Nucleus accumbens (tissue), 56 donors: Measurements from ENCODE around the gene JCAD.

Experiments used
- DNase-seq, 56 donors: peaks; one replicate each; lab custom pipeline; 2025; lab: John Stamatoyannopoulos, UW

The JCAD gene

DNA sequence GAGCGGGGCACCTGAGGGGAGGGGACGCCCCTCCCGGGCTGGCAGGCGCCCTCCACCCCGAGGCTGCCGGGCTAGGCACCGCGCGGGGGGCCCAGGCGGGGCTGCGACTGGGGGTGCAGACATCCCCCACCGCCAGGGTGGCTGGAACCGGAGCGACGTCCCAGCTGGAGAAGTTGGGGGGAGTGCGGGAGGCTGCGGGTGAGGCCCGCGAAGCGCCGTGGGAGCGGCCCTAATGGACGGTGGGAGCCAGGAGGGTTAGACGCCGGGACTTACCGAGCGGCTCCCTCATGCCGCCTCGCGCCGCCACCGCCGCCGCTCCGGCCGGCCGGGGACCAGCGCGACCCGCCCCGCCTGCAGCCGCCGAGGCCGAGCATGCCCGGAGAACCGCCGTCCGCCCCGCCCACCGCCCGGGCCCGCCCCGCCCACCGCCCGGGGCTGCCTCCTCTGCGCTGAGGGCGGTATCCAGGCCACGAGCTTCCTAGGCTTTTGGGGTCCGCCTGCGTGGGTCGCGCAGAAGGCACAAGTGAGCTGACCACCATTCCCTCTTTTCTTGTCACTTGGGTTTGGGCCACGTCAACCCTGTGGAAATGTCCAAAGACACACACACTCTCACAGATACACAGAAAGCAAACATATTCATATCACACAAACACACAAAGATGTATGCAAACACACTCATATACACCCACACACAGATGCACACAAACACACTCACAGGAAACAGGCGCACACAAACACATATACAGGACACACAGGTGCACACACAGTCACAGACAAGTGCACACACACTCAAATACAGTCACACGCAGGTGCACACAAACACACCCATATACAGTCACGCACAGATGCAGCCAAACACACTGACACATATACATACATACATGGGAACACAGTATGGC lies at the start of gene JCAD:
TSS of gene JCAD (minus strand) at position 378 of the 899 bp plus-strand sequence. CDS start 11,774 bp downstream, outside the sequence.
- DNase-seq: peak in 25 of 56 donors; percentile 9 to 59 (median 21)

DNA sequence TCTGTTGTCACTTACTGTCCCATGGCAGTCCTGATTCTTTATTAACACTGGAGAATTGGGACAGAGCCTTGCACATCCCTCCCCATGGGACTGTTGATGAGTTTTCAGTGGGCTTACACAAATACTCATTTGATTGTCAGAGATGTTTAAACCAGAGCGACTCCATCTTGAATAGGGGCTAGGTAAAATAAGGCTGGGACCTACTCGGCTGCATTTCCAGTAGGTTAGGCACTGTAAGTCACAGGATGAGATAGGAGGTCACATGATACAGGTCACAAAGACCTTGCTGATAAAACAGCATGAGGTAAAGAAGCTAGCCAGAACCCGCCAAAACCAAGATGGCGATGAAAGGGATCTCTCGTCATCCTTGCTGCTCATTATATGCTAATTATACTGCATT lies 47.6 kb upstream of the JCAD start:
- DNase-seq: no peak

DNA sequence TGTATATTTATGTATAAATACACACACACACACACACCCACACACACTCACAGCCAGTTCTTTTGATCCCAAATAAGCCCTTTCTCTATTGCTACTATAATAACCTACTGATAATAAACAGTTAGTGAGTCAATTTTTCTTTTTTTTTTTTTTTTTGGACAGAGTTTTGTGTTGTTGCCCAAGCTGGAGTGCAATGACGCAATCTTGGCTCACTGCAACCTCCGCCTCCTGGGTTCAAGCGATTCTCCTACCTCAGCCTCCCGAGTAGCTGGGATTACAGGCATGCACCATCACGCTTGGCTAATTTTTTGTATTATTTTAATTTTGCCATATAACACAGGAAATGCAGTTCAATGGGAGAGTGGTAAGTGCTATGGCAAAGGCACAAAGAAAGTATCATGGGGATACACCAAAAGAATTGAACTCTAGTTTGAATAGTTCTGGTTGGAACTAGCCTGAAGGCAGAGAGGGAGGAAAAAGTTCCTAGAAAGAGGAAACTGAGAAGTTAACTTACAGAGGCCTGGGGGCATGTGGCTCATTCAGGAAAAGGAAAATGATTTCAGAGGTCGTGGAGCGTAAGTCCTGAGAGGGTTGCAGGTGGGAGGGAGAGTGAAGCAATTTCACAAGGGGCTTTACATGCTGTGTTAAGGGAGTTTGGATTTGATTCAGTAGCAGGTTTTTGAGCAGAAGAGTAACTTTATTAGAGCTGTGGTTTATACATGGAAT lies 44.4 kb upstream of the JCAD start:
- no peak for DNase-seq

DNA sequence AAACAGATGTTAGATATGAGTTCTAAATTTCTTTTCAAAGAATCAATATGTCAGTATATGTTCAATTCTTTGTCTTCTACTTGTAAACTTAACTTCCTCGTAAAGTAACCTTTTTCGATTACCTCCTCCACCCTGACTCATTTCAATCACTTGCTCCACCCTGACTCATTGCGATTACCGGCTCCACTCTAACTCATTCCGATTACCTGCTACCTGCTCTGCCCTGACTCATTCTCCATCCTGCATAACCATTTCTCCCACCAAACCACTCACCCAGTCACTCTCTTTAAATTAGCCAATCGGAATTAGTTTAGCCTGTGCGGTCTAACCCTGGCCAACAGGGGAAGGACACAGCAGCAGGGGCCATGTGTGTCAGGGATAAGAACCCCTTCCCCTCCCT lies 40.3 kb upstream of the JCAD start:
- peak in 4 of 56 donors; percentile 5 to 27 (median 11) for DNase-seq

- no peak for DNase-seq
These were observed 39.7 kb upstream of the JCAD start for GRCh38 chr10:30099101-30099500.

DNA sequence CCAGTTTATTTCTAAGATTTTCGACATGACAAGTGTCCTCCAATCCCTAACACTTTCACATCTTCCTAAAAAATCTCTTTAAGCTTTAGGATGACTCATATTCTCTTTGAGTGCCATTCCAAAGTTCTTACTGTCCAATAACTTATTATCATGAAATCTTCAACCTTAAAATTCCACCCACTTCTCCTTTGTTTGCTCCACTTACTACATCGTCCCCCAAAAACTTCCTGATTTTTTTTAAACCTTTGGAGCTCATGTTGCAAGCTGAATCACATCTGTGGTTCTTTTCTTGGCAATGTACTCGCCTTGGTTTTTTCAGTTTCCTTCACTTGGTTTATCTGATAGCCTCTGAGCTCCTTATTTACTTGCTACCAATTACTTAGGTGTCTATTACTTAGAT lies 39.2 kb upstream of the JCAD start:
- no peak for DNase-seq

DNA sequence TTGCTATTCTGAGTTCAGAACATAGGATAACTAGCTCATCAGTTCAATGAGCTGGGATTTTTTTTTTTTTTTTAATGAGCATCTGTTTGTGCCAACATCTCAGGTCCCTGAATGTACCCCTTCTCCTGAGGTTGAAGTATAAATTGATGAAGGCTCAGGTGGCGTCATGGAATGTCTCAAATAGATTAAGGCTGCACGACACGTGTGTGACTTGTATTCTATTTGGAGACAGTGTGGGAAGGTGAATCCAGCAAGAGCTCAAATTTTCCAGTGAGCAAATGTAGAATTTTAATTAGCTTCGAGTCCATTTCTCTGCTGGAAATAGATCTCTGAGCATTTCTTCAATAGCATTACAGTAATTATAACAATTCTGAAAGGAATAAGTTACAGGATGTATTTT lies 37.2 kb upstream of the JCAD start:
- peak in 7 of 56 donors; percentile 5 to 43 (median 16) for DNase-seq

GRCh38 chr10:30095631-30096422 lies 36.4 kb upstream of the JCAD start:
- DNase-seq: no peak

- DNase-seq: peak in 20 of 56 donors; percentile 18 to 69 (median 42)
These were observed 35.2 kb upstream of the JCAD start for GRCh38 chr10:30094601-30095000.

GRCh38 chr10:30093303-30093950 lies 34.0 kb upstream of the JCAD start:
- DNase-seq: no peak

GRCh38 chr10:30092151-30092790 lies 32.9 kb upstream of the JCAD start:
- DNase-seq: peak in 6 of 56 donors; percentile 3 to 20 (median 18)

GRCh38 chr10:30091136-30091535 lies 31.8 kb upstream of the JCAD start:
- DNase-seq: peak in 6 of 56 donors; percentile 3 to 25 (median 14)

DNA sequence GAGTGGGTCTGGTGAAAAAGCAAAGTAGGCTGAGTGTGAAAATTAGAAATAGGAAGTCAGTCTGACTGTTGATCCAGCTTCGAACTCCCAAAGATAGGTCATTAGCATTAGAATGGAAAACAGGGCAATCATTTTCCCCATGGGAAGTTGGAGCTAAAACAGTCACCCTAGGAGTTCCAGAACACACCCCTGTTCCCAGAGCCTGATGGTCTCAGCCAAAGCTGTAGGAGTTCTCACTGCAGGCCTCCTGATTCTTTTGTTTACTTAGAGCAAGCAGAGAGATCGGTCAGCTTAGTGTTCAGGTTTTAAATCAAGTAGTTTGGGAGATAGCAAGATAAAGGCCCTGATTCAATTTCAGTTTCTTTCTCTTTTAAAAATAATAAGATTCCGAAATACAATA lies 28.8 kb upstream of the JCAD start:
- no peak for DNase-seq

- no peak for DNase-seq
These were observed 24.5 kb upstream of the JCAD start for GRCh38 chr10:30083934-30084333.

DNA sequence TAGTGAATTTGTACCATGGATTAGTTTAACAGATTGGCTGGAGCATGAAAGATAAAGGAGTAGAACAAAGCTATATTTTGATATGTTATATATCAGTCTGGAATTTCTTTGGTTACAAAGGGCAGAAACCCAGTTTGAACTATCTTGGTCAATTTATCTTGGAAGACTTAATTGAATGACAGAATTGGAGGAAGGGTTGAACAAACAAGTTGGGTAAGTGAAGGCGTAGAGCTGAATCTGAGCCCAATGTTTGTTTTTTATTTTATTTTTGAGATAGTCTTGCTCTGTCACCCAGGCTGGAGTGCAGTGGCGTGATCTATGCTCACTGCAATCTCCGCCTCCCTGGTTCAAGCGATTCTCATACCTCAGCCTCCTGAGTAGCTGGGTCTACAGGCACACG lies 21.8 kb upstream of the JCAD start:
- DNase-seq: no peak

GRCh38 chr10:30080161-30080560 lies 20.8 kb upstream of the JCAD start:
- no peak for DNase-seq

DNA sequence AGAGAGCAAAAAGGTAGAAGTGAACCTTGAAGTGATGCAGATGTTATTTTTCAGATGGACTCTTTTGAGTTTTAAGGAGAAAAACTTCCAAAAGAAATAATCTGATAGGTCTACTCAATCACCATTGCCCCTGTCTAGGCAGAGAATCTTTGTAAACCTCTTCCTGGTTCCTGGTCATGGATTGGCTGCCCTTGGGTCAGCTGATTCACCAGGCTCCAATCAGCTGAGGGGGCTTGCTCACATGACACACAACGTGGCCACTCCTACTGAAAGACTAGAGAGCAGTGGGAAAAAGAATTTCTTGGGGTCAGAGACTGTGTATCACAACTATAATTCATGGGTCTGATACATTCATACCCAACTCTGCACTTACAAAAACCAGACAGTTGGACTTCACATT lies 20.0 kb upstream of the JCAD start:
- DNase-seq: no peak

DNA sequence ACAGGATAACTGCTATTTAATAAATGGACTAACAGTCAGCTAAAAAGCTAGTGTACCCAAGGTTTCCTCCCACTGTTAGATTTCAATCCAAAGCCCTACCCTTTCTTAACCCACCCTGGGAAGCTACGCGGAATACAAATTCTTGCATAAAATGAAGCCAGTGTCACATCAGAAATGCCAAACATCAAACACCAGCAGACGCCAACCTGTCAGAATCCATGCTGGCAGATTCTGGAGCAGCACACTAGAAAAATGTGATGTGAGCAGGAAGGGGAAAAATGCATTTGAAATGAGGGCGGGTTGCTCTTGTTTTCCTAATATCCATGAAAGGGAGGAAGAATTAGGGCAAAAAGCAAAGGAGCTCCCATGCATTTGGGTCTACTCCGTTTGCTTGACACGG lies 16.1 kb upstream of the JCAD start:
- no peak for DNase-seq

DNA sequence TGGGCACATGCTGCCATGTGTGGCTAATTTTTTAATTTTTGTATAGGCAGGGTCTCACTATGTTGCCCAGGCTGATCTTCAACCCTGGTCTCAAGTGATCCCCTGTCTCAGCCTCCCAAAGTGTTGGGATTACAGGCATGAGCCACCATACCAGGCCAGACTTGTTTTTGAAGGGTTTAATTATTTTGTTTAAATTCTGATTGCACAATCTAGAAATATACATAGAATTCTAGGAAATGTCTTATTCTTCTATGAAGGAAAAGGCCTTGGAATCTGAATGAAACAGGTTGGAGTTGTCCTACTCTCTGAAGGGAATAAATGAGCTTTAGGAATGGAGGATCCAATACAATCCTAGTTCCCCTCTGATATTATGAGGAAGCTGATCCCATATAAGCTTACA lies 15.5 kb upstream of the JCAD start:
- no peak for DNase-seq

GRCh38 chr10:30074090-30074489 lies 14.7 kb upstream of the JCAD start:
- no peak for DNase-seq
